IPS DF 4.7 (cell line): ENCODE measurements around the gene TTC3.
A peak's percentile ranks its signal among the peaks of the same experiment; 100 is the strongest.
"Not testable (repeated sequence)": the region's sequence is repeated elsewhere in the genome, so short reads cannot be mapped to it uniquely, and the experiment has no call there.

Experiments used
- DNase-seq: peaks from one replicate; pipeline ENCODE4 v3.0.0-alpha.2; 2013; ENCODE audit warnings: low spot score; ENCODE audit errors: extremely low read depth

Gene TTC3

GRCh38 chr21:37220981-37221664 lies 148.1 kb downstream of the TTC3 start:
- DNase-seq = peak; percentile 46

DNA sequence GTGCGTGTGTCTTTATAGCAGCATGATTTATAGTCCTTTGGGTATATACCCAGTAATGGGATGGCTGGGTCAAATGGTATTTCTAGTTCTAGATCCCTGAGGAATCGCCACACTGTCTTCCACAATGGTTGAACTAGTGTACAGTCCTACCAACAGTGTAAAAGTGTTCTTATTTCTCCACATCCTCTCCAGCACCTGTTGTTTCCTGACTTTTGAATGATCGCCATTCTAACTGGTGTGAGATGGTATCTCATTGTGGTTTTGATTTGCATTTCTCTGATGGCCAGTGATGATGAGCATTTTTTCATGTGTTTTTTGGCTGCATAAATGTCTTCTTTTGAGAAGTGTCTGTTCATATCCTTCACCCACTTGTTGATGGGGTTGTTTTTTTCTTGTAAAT lies 149.2 kb downstream of the TTC3 start:
- not testable (repeated sequence) for DNase-seq

- no peak for DNase-seq
Measured at GRCh38 chr21:37223804-37224345, 150.8 kb downstream of the TTC3 start.

GRCh38 chr21:37224861-37225839 lies 152.1 kb downstream of the TTC3 start:
- DNase-seq = no peak

DNA sequence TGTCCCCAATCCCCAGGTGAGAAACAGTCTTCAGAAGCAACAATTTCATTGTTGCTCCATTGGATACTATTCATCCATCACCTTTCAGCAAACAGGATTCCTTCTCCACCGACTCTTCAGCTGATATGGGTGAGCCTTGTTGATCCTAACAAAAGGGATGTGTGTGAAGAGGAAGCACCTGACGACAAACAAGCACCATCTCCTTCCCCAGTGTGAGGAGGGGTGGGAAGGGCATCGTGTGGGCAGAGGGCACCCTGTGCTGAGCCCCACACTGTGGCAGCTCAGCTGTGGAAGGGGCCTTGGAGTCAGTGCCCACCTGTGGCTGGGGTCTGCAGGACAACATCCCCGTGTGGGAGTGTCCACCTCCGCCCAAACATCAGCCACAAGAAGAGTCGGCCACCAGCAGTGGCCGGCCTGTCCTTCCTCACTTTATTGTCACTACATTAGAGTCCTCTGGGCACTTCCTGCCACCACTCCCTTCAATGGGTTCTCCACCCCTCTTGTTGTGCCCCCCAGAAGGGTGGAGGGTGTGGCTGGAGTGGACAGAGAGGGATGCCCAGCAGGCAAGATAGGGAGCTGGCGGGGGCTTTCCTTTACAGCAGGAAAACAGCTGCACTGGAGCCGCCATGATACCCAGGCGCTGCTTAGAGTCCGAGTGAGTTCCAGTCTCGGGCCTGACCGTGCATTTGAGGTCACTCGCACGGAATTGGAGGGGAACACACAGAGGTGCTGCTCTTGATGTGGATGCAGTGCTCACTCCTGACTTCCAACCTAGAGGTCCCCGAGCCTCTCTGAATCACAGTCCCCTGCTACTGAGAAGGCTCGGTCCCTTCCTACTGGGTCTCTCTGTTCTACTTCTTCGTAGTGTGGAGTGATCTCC lies 153.2 kb downstream of the TTC3 start:
- no peak for DNase-seq

DNA sequence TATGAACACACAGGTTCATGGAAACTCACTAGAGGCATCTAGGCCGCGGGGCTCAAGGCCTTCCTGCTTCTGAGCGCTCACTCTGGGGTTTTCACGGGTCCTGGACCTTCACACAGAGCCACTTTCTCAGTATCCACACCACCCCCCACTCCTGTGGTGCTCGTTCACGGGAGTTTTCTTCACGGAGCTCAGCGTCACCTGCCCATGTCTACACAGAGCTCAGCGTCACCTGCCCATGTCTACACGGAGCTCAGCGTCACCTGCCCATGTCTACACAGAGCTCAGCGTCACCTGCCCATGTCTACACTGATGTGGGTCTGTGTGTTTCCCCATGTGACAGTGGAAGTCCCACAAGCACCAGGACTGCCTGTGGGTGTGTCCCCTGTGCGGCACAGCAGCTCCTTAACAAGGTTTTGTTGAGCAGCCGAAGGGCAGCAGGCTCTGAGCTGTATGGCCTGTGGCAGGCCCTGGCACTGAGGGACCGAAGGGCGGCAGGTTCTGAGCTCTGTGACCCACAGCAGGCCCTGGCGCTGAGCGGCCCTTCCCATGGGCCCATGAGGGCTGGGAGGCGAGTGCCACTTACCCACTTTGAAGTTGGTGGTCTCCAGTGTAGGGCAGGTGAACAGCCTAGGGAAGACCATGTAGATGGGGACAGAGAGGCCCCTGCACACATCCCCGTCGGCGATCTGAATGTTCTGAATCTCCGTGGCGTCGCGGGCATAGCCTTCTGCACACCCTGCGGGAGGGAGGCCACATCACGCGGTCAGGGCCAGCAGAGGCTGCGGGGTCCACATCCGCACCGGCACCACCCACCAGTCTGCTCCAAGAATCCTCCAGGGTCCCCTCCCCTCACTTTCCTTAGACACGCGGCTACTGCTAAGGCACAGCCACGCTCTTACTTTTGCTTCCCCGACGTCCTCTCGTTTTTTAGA lies 154.3 kb downstream of the TTC3 start:
- DNase-seq = no peak

GRCh38 chr21:37228003-37228400 lies 154.9 kb downstream of the TTC3 start:
- DNase-seq = no peak

- no peak for DNase-seq
Measured at GRCh38 chr21:37230632-37231248, 157.7 kb downstream of the TTC3 start.

DNA sequence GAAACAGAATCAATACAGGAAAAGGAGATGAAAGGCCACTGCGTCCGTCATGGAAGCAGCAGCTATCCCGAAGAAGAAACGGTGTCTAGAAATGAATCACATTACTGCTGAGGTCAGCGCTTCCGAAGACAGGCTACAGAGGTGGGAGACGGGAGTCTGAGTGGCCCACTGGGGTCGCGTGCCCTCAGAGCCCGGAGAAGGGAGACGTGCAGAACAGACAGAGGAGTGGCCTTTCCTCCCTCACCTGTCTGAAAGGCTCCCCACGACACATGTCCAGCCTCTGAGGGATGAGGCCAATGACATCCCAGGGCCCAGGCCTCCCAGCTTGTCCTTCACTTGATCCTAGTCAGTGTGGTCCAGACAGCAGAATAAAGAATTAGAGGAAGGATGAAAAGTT lies 158.2 kb downstream of the TTC3 start:
- DNase-seq = no peak

DNA sequence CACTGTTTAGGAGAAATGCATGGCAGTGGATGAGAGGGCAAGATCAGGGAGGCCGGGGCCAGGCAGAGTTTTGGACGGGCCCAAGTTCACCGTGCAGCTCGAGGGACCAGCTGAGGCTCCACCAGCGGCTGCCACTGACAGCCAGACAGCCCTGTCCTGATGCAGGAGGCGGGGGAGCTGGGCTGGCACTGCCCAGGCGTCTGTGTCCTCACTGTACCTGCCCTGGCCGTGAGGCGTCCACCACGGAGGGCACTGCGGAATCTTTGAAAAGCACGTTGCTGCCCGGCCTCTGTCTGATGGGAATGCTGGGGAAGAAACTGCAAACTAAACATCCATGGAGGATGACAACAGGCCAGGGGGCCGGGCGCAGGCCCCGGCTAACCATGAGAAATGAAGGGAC lies 158.6 kb downstream of the TTC3 start:
- no peak for DNase-seq

DNA sequence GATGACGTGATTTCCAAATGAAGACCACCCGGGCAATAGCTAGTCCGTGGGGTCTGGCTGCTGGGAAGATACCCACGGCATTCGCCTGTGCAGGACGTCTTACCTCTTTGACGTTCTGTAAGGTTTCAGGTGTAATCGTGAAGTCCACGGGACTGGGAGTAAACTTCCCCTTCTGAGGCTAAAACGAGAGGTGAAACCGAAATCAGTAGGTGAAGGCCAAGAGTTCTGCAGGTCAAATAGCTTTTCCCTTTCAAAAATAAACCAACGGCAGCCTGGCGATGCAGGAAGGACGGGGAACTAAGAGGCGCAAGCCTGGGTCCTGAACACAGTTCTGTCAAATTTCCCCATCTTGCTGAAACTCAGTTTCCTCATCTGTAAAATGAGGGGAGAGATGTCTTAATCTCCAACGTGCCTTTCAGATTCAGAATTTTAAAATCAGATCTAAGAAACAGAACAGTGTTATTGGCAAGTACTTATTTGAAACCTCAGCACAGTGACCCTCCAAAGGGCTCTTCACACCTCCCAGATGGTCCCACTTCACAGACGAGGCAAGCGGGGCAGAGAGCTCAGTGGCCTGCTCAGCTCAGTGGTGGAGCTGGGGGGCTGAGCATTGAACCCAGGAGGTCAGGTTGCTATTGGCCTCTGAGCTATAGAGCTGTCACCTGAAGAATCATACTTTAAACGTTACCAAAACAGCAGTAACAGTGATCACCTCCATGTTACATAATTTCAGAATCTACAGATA lies 159.4 kb downstream of the TTC3 start:
- no peak for DNase-seq

GRCh38 chr21:37233551-37234146 lies 160.6 kb downstream of the TTC3 start:
- no peak for DNase-seq

GRCh38 chr21:37237346-37237745 lies 164.3 kb downstream of the TTC3 start:
- DNase-seq = no peak

DNA sequence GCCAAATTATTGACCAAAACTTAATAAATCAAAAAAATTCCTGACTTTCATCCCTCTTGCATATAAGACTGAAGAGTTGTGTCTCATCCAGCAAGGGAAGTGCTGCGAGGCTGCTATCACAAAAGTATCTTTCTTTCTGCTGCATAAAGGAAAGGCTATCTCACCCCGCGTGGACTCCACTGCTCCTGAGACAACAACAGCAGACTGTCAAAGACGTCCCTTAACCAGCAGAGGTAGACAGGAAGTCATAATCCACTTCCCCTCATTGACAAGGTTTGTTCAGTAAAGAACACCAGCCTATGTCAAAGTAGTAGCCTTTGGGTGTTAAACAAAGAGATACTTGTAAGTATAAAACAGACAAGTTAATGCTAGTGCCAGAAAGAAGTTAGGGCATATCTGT lies 164.7 kb downstream of the TTC3 start:
- no peak for DNase-seq

DNA sequence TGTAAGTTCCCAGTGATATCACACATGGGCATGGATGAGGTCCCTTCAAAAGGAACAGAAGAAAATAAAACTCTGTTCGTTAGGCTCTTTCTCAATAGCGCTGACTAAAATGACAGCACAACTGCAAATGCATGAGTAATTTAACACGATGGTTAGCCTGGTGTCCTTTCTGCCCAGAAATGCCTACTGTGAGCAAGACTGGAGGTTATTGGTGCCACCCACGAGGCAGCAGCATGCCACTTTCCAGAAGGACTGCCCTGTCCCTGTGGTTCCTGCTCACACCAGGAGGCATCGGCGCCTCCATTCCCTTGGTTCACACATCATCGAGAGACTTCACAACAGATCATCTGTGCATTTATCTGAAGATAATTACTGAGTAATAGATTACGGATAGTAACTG lies 167.9 kb downstream of the TTC3 start:
- DNase-seq = no peak

DNA sequence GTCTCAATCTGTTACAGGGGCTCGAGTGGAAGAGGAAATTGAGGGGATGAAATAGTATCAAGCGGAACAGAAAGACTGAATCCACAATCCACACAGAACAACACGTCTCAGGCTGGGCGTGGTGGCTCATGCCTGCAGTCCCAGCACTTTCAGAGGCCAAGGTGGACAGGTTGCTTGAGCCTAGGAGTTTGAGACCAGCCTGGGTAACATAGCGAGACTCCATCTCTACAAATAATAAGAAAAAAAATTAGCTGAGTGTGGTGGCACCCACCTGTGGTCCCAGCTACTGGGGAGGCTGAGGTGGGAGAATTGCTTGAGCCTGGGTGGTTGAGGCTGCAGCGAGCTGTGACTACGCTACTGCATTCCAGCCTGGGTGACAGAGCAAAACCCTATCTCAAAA lies 168.4 kb downstream of the TTC3 start:
- DNase-seq = no peak

GRCh38 chr21:37243961-37244360 lies 170.9 kb downstream of the TTC3 start:
- no peak for DNase-seq

- DNase-seq = no peak
Measured at GRCh38 chr21:37244501-37245095, 171.5 kb downstream of the TTC3 start.
